Gastrocnemius medialis (tissue), 4 donors: ENCODE data around the gene PGAM1. TPM values are rescaled to one million over a fixed set of nuclear protein-coding genes. Genes with fewer than 3 reads are reported as not detected.
A peak's percentile ranks its signal among the peaks of the same experiment; 100 is the strongest.

Source experiments
- ATAC-seq, 2 donors: fragments of 150-250 bp; one replicate each; pipeline ENCODE4 v1.9.1; 2016
- DNase-seq, 2 donors: peaks; one replicate each; pipeline ENCODE4 v3.0.0-alpha.2; 2019
- H3K27ac ChIP-seq, 4 donors: fragments of 200-600 bp; sonication (generic); 1 replicate in 1 of 4; 2 replicates in 3 of 4; pipeline ENCODE4 v1.5.1; 2016 to 2018; ENCODE audit warnings: mild to moderate bottlenecking in 2 of 4, moderate library complexity in 1 of 4
- H3K27me3 ChIP-seq, 3 donors: fragments of 200-600 bp; sonication (generic) in 2 of 3; 1 replicate in 1 of 3; 2 replicates in 2 of 3; pipeline versions ENCODE4 v1.5.1 to v1.6.0; 2016 to 2019; ENCODE audit warnings: mild to moderate bottlenecking in 1 of 3, moderate library complexity in 1 of 3
- H3K36me3 ChIP-seq, 2 donors: fragments of 200-600 bp; sonication (generic) in 1 of 2; one replicate each; pipeline ENCODE4 v1.5.1; 2017 to 2018
- H3K4me1 ChIP-seq, 2 donors: fragments of 200-600 bp; sonication (generic) in 1 of 2; one replicate each; pipeline ENCODE4 v1.5.1; 2016 to 2017; ENCODE audit warnings: mild to moderate bottlenecking in 2 of 2
- H3K4me3 ChIP-seq, 4 donors: fragments of 200-600 bp; sonication (generic) in 3 of 4; 1 replicate in 1 of 4; 2 replicates in 3 of 4; pipeline ENCODE4 v1.5.1; 2016 to 2019; ENCODE audit warnings: mild to moderate bottlenecking in 2 of 4
- H3K9me3 ChIP-seq, 3 donors: fragments of 200-600 bp; sonication (generic) in 2 of 3; 1 replicate in 1 of 3; 2 replicates in 2 of 3; pipeline ENCODE4 v1.5.1; 2016 to 2019
- CTCF ChIP-seq, 5 experiments: fragments of 450-650 bp in 3 of 5; fragments of 200-600 bp in 2 of 5; sonication (generic) in 2 of 5; IDR thresholded peaks in 4 of 5; conservative IDR thresholded peaks in 1 of 5; 1 replicate in 4 of 5; 2 replicates in 1 of 5; pipeline ENCODE4 v1.5.1; 2016 to 2019; ENCODE audit warnings: antibody characterized with exemption in 5 of 5, mild to moderate bottlenecking in 3 of 5, moderate library complexity in 3 of 5
- POLR2A ChIP-seq, 2 donors: fragments of 450-650 bp; IDR thresholded peaks; one replicate each; pipeline ENCODE4 v1.6.1; 2017; ENCODE audit warnings: antibody characterized with exemption in 2 of 2, mild to moderate bottlenecking in 2 of 2, moderate library complexity in 2 of 2
- in situ Hi-C, 4 donors: fragments of 200-750 bp; cut with MboI; loops; one replicate each; pipeline versions ENCODE4 v1.15.0 to v1.8.0; 2017; ENCODE audit warnings: low sequenced_read_pairs in 4 of 4
- intact Hi-C: fragments of 100-400 bp; cut with DNase I; formaldehyde crosslinking; loops from one replicate; pipeline ENCODE4 v1.15.1; 2023; ENCODE audit warnings: low total_unique reads
- total RNA-seq, 4 donors: library from RNA; depleted of rRNA; stranded (reverse); fragments of >200 nt; gene quantifications; one replicate each; pipeline versions ENCODE4 v1.1.0 to v1.2.3, GENCODE V29; 2016

PGAM1 gene
- total RNA-seq, 4 donors from 2014 or later, result 41.0 to 72.1 (median 62.2) TPM

GRCh38 chr10:97435211-97435610 lies 9.2 kb downstream of the PGAM1 start:
- Histone ChIP-seq H3K27ac (no peak overlapping the region), H3K4me1 (no peaks in the 10 kb centered on the region), H3K36me3 (peaks cover 0 to 87% of the 10 kb centered on the region in 2 donors), H3K4me3 (no peak overlapping the region), H3K9me3 (no peaks in the 10 kb centered on the region), H3K27me3 (no peaks in the 10 kb centered on the region)
- in situ Hi-C loops, result no loop called here
- intact Hi-C loops, result no loop called here
- no peak for DNase-seq
- TF ChIP-seq CTCF (IDR thresholded peaks at IDR 0.05 in 4 of 5, conservative IDR thresholded peaks at IDR 0.05 in 1 of 5) (no peak), POLR2A (IDR thresholded peaks at IDR 0.05) (no peak)
- no peak for ATAC-seq

GRCh38 chr10:97442277-97442676 lies 16.3 kb downstream of the PGAM1 start:
- peaks cover 0 to 47% of the 10 kb centered on the region in 2 donors for H3K36me3 ChIP-seq
- TF ChIP-seq POLR2A (IDR thresholded peaks at IDR 0.05) (no peak), CTCF (IDR thresholded peaks at IDR 0.05 in 4 of 5, conservative IDR thresholded peaks at IDR 0.05 in 1 of 5) (no peak)
- DNase-seq (no peak), ATAC-seq (no peak)
- in situ Hi-C loops (no loop called here), intact Hi-C loops (no loop called here)
- H3K4me1 ChIP-seq, result peaks cover 15 to 19% of the 10 kb centered on the region in 2 donors
- H3K27me3 ChIP-seq, result no peaks in the 10 kb centered on the region
- H3K9me3 ChIP-seq, result no peaks in the 10 kb centered on the region
- no peak overlapping the region for H3K27ac ChIP-seq
- H3K4me3 ChIP-seq, result no peak overlapping the region

- no peak overlapping the region for H3K4me3 ChIP-seq
- no peaks in the 10 kb centered on the region for H3K9me3 ChIP-seq
- H3K4me1 ChIP-seq, result peaks cover 15 to 31% of the 10 kb centered on the region in 2 donors
- TF ChIP-seq CTCF (IDR thresholded peaks at IDR 0.05 in 4 of 5, conservative IDR thresholded peaks at IDR 0.05 in 1 of 5) (no peak), POLR2A (IDR thresholded peaks at IDR 0.05) (no peak)
- H3K36me3 ChIP-seq, result peaks cover 0 to 30% of the 10 kb centered on the region in 2 donors
- no peaks in the 10 kb centered on the region for H3K27me3 ChIP-seq
- intact Hi-C loops, result no loop called here
- in situ Hi-C loops, result no loop called here
- DNase-seq (no peak), ATAC-seq (no peak)
- H3K27ac ChIP-seq, result no peak overlapping the region
Observed at GRCh38 chr10:97444212-97444611, 18.2 kb downstream of the PGAM1 start.

- Histone ChIP-seq H3K27me3 (no peaks in the 10 kb centered on the region), H3K27ac (peak overlapping the region; percentile 69 to 79 (median 72)), H3K4me3 (peak overlapping the region; percentile 81 to 98 (median 90)), H3K36me3 (peaks cover 0 to 19% of the 10 kb centered on the region in 2 donors), H3K9me3 (no peaks in the 10 kb centered on the region), H3K4me1 (peaks cover 15 to 33% of the 10 kb centered on the region in 2 donors)
- TF ChIP-seq POLR2A (IDR thresholded peaks at IDR 0.05) (no peak), CTCF (IDR thresholded peaks at IDR 0.05 in 4 of 5, conservative IDR thresholded peaks at IDR 0.05 in 1 of 5) (no peak)
- DNase-seq (no peak), ATAC-seq (no peak)
- in situ Hi-C loops, result no loop called here
- intact Hi-C loops, result no loop called here
Observed at GRCh38 chr10:97445357-97445721, 19.3 kb downstream of the PGAM1 start.
